K562 (cell line): ENCODE data around the gene CBX2. TPM values are rescaled to one million over a fixed set of nuclear protein-coding genes. Genes with fewer than 3 reads are reported as not detected.
A peak's percentile ranks its signal among the peaks of the same experiment; 100 is the strongest.

Source experiments
- ARID1B ChIP-seq: fragments of 450-650 bp; IDR thresholded peaks from 2 replicates; pipeline ENCODE4 v1.6.1; 2016; ENCODE audit warnings: antibody characterized with exemption, mild to moderate bottlenecking, inconsistent platforms
- ARID3A ChIP-seq: IDR thresholded peaks from 2 replicates; pipeline ENCODE4 v1.6.1; 2012; ENCODE audit warnings: low read depth, low read length, improper control_type of control experiment, borderline replicate concordance
- DPF2 ChIP-seq: fragments of 450-650 bp; IDR thresholded peaks from 2 replicates; pipeline ENCODE4 v1.6.1; 2016
- HEY1 ChIP-seq: fragments of 250-450 bp; sonication (Bioruptor Pico); IDR thresholded peaks from 2 replicates; pipeline ENCODE4 v1.5.0; 2020; ENCODE audit warnings: mild to moderate bottlenecking, moderate library complexity, borderline replicate concordance
- HNRNPL ChIP-seq: fragments of 200-400 bp; formaldehyde crosslinking; IDR thresholded peaks from 2 replicates; pipeline ENCODE4 v1.6.1; 2017; ENCODE audit warnings: low read depth, mild to moderate bottlenecking, low read length
- MCM2 ChIP-seq: fragments of 450-650 bp; IDR thresholded peaks from 2 replicates; pipeline ENCODE4 v1.6.1; 2017; ENCODE audit warnings: low read depth, mild to moderate bottlenecking
- MTA1 ChIP-seq: fragments of 450-650 bp; IDR thresholded peaks from 2 replicates; pipeline ENCODE4 v1.6.1; 2017; ENCODE audit warnings: borderline replicate concordance
- PHF8 ChIP-seq: fragments of 200-600 bp; sonication (generic); IDR thresholded peaks from 2 replicates; pipeline ENCODE4 v1.6.1; 2012; ENCODE audit warnings: mixed run types, mild to moderate bottlenecking, inconsistent platforms, low read length, moderate library complexity, borderline replicate concordance
- PML ChIP-seq: IDR thresholded peaks from 2 replicates; pipeline ENCODE4 v1.6.1; 2012; ENCODE audit warnings: low read length, inconsistent platforms
- POLR2AphosphoS5 ChIP-seq: IDR thresholded peaks from 2 replicates; pipeline ENCODE4 v1.6.1; 2011; ENCODE audit warnings: mild to moderate bottlenecking, low read depth, low read length, moderate library complexity; ENCODE audit not compliant: control insufficient read depth, insufficient read depth
- PRMT5 ChIP-seq: sonication (generic); formaldehyde crosslinking; IDR thresholded peaks from 2 replicates; pipeline ENCODE4 v1.5.0; 2020; ENCODE audit warnings: missing genetic modification reagents
- PYGO2 ChIP-seq: fragments of 450-650 bp; IDR thresholded peaks from 2 replicates; pipeline ENCODE4 v1.6.1; 2016; ENCODE audit warnings: mild to moderate bottlenecking, missing genetic modification characterization, moderate library complexity, missing compliant biosample characterization
- SPI1 ChIP-seq: IDR thresholded peaks from 2 replicates; pipeline ENCODE4 v1.6.1; 2011; ENCODE audit warnings: low read depth, low read length, control low read depth, borderline replicate concordance
- ZNF354B ChIP-seq: fragments of 250-450 bp; sonication (Bioruptor Pico); IDR thresholded peaks from 2 replicates; pipeline ENCODE4 v1.4.0; 2020
- ZNF561 ChIP-seq: fragments of 450-650 bp; formaldehyde crosslinking; conservative IDR thresholded peaks from 2 replicates; pipeline ENCODE4 v1.4.0; 2020; ENCODE audit warnings: mild to moderate bottlenecking, moderate library complexity
- ZNF766 ChIP-seq: fragments of 200-800 bp; sonication (Bioruptor generic); conservative IDR thresholded peaks from 2 replicates; pipeline ENCODE4 v1.6.1; 2016; ENCODE audit warnings: missing genetic modification characterization, missing compliant biosample characterization
- ZSCAN32 ChIP-seq: fragments of 450-650 bp; formaldehyde crosslinking; IDR thresholded peaks from 2 replicates; pipeline ENCODE4 v1.4.0; 2020; ENCODE audit warnings: mild to moderate bottlenecking, moderate library complexity
- polyA plus RNA-seq, 8 experiments: library from polyadenylated mRNA; depleted of rRNA in 4 of 8; stranded (reverse) in 5 of 8; unstranded in 3 of 8; fragments of >200 nt; fragmentation: Nextera tagmentation in 2 of 8; fragmentation: Illumina TruSeq in 1 of 8; extraction: Ambion mirVana in 2 of 8; extraction: Trizol in 1 of 8; gene quantifications; 2 replicates each; pipeline versions ENCODE4 v1.2.1 to v1.2.3, GENCODE V29; 2011 to 2014; ENCODE audit warnings: inconsistent platforms in 1 of 8, missing spikeins in 1 of 8
- total RNA-seq, 7 experiments: library from RNA; depleted of rRNA in 6 of 7; stranded (reverse); fragments of >200 nt in 6 of 7; fragmentation: Illumina TruSeq in 2 of 7; extraction: Trizol in 2 of 7; gene quantifications; 2 replicates each; pipeline versions ENCODE4 v1.2.1 to v1.2.3, GENCODE V29; 2011 to 2021; ENCODE audit warnings: low replicate concordance in 1 of 7
- TF ChIP-seq, protein P1 (sequence below): fragments of 250-450 bp; sonication (Bioruptor Pico); IDR thresholded peaks from 2 replicates; pipeline ENCODE4 v1.5.0; 2021; ENCODE audit warnings: mild to moderate bottlenecking, borderline replicate concordance
- TF ChIP-seq, protein P2 (sequence below): IDR thresholded peaks from 3 replicates; pipeline ENCODE4 v1.6.1; 2011; ENCODE audit warnings: borderline replicate concordance, mild to moderate bottlenecking, moderate library complexity; ENCODE audit not compliant: insufficient read length; ENCODE audit errors: extremely low read depth
- TF ChIP-seq, protein P3 (sequence below): fragments of 450-650 bp; formaldehyde crosslinking; IDR thresholded peaks from 2 replicates; pipeline ENCODE4 v1.4.0; 2020; ENCODE audit warnings: mild to moderate bottlenecking, moderate library complexity

Gene CBX2
- total and polyA plus RNA-seq, 9 of the 15 experiments (the other 6 are each of a cell fraction or from before 2014, with no cell fraction given): 0.66 to 26.9 (median 13.9) TPM

GRCh38 chr17:79833744-79834564, 56.0 kb downstream of the CBX2 start (continued):
- TF ChIP-seq ARID3A (no peak), PRMT5 (CRISPR knock-in tag) (no peak), SPI1 (peak; percentile 27; the same call in 1 of the 2 replicates), ARID1B (no peak), ZSCAN32 (CRISPR knock-in tag) (no peak), POLR2AphosphoS5 (no peak; the same call in 1 of the 2 replicates), MTA1 (no peak), MCM2 (no peak), PHF8 (no peak), HEY1 (no peak), PML (no peak), ZNF354B (CRISPR knock-in tag) (no peak), HNRNPL (0 out of 2 replicates have a peak, but pooled peaks have one; percentile 13), ZNF766 (no peak), DPF2 (no peak), ZNF561 (CRISPR knock-in tag) (no peak), PYGO2 (tag) (no peak)
- TF ChIP-seq, protein P1, sequence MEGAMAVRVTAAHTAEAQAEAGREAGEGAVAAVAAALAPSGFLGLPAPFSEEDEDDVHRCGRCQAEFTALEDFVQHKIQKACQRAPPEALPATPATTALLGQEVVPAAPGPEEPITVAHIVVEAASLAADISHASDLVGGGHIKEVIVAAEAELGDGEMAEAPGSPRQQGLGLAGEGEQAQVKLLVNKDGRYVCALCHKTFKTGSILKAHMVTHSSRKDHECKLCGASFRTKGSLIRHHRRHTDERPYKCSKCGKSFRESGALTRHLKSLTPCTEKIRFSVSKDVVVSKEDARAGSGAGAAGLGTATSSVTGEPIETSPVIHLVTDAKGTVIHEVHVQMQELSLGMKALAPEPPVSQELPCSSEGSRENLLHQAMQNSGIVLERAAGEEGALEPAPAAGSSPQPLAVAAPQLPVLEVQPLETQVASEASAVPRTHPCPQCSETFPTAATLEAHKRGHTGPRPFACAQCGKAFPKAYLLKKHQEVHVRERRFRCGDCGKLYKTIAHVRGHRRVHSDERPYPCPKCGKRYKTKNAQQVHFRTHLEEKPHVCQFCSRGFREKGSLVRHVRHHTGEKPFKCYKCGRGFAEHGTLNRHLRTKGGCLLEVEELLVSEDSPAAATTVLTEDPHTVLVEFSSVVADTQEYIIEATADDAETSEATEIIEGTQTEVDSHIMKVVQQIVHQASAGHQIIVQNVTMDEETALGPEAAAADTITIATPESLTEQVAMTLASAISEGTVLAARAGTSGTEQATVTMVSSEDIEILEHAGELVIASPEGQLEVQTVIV: no peak
- TF ChIP-seq, protein P2, sequence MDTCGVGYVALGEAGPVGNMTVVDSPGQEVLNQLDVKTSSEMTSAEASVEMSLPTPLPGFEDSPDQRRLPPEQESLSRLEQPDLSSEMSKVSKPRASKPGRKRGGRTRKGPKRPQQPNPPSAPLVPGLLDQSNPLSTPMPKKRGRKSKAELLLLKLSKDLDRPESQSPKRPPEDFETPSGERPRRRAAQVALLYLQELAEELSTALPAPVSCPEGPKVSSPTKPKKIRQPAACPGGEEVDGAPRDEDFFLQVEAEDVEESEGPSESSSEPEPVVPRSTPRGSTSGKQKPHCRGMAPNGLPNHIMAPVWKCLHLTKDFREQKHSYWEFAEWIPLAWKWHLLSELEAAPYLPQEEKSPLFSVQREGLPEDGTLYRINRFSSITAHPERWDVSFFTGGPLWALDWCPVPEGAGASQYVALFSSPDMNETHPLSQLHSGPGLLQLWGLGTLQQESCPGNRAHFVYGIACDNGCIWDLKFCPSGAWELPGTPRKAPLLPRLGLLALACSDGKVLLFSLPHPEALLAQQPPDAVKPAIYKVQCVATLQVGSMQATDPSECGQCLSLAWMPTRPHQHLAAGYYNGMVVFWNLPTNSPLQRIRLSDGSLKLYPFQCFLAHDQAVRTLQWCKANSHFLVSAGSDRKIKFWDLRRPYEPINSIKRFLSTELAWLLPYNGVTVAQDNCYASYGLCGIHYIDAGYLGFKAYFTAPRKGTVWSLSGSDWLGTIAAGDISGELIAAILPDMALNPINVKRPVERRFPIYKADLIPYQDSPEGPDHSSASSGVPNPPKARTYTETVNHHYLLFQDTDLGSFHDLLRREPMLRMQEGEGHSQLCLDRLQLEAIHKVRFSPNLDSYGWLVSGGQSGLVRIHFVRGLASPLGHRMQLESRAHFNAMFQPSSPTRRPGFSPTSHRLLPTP: no peak
- TF ChIP-seq, protein P3, sequence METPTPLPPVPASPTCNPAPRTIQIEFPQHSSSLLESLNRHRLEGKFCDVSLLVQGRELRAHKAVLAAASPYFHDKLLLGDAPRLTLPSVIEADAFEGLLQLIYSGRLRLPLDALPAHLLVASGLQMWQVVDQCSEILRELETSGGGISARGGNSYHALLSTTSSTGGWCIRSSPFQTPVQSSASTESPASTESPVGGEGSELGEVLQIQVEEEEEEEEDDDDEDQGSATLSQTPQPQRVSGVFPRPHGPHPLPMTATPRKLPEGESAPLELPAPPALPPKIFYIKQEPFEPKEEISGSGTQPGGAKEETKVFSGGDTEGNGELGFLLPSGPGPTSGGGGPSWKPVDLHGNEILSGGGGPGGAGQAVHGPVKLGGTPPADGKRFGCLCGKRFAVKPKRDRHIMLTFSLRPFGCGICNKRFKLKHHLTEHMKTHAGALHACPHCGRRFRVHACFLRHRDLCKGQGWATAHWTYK (CRISPR knock-in tag): no peak; the same call in 1 of the 2 replicates
